IMR-90 (cell line): Measurements from ENCODE around the gene ANKRD44. TPM values are rescaled to one million over a fixed set of nuclear protein-coding genes. Genes with fewer than 3 reads are reported as not detected.

Source experiments
- ATAC-seq: fragments of 200-7000 bp; cut with Tn5 transposase; 2 replicates; pipeline ENCODE4 v1.9.1; 2020; ENCODE audit warnings: low read depth, mild to moderate bottlenecking, moderate library complexity
- BruUV-seq: library from RNA; stranded (reverse); fragments of 400-500 nt; replicated peaks from 2 replicates; lab custom pipeline; 2021; lab: Mats Ljungman, UMichigan
- CTCF ChIA-PET: fragments of 300-600 bp; formaldehyde crosslinking; extraction: SDS; loops from one replicate; lab custom pipeline; 2021; ENCODE audit warnings: antibody characterized with exemption; lab: Yijun Ruan, JAX
- POLR2A ChIA-PET: fragments of 300-600 bp; sonication (Branson Sonifier 250); formaldehyde crosslinking; loops from one replicate; lab custom pipeline; 2022; ENCODE audit warnings: antibody characterized with exemption; ENCODE audit not compliant: unreplicated experiment; lab: Charles Lee
- DNase-seq: peaks from one replicate; pipeline ENCODE4 v3.0.0; 2013
- H2AFZ ChIP-seq: replicated peaks from 2 replicates; pipeline ENCODE3; 2013; ENCODE audit warnings: low read length, mild to moderate bottlenecking; ENCODE audit not compliant: poor library complexity
- H2AK5ac ChIP-seq: 2 replicates; pipeline ENCODE4 v1.6.1; 2013; ENCODE audit warnings: low read depth, low read length, inconsistent platforms
- H2AK9ac ChIP-seq: replicated peaks from 2 replicates; pipeline ENCODE3; 2013; ENCODE audit warnings: mild to moderate bottlenecking, low read depth, low read length, moderate library complexity; ENCODE audit not compliant: poor library complexity
- H2BK120ac ChIP-seq: 2 replicates; pipeline ENCODE4 v1.6.1; 2013; ENCODE audit warnings: low read depth, low read length, inconsistent platforms
- H2BK15ac ChIP-seq: 3 replicates; pipeline ENCODE4 v1.6.1; 2013; ENCODE audit warnings: low read depth, low read length, inconsistent platforms
- H2BK20ac ChIP-seq: 2 replicates; pipeline ENCODE4 v1.6.1; 2013; ENCODE audit warnings: low read depth, mild to moderate bottlenecking, inconsistent platforms, low read length, moderate library complexity
- H2BK5ac ChIP-seq: 2 replicates; pipeline ENCODE4 v1.6.1; 2013; ENCODE audit warnings: mild to moderate bottlenecking, low read depth, low read length, inconsistent platforms; ENCODE audit not compliant: poor library complexity, severe bottlenecking
- H3K14ac ChIP-seq: replicated peaks from 2 replicates; pipeline ENCODE4 v1.6.1; 2013; ENCODE audit warnings: low read depth, low read length, inconsistent platforms
- H3K18ac ChIP-seq: 2 replicates; pipeline ENCODE4 v1.6.1; 2013; ENCODE audit warnings: low read depth, low read length, control low read depth
- H3K23ac ChIP-seq: 2 replicates; pipeline ENCODE4 v1.6.1; 2013; ENCODE audit warnings: low read depth, low read length, inconsistent platforms
- H3K27ac ChIP-seq: 2 replicates; pipeline ENCODE4 v1.5.1; 2013; ENCODE audit warnings: mild to moderate bottlenecking, control low read depth, low read length; ENCODE audit not compliant: insufficient read depth
- H3K27me3 ChIP-seq: 2 replicates; pipeline ENCODE4 v1.6.1; 2013; ENCODE audit warnings: low read length; ENCODE audit not compliant: control insufficient read depth, insufficient read depth
- H3K36me3 ChIP-seq: 2 replicates; pipeline ENCODE4 v1.6.1; 2013; ENCODE audit warnings: low read length, mixed read lengths; ENCODE audit not compliant: control insufficient read depth, insufficient read depth
- H3K4ac ChIP-seq: 2 replicates; pipeline ENCODE4 v1.6.1; 2013; ENCODE audit warnings: low read depth, low read length, inconsistent platforms
- H3K4me1 ChIP-seq: 2 replicates; pipeline ENCODE4 v1.6.1; 2013; ENCODE audit warnings: low read length, mixed read lengths; ENCODE audit not compliant: control insufficient read depth, insufficient read depth
- H3K4me2 ChIP-seq: 2 replicates; pipeline ENCODE4 v1.6.1; 2013; ENCODE audit warnings: low read depth, mild to moderate bottlenecking, control low read depth, low read length, moderate library complexity
- H3K4me3 ChIP-seq: 2 replicates; pipeline ENCODE4 v1.5.1; 2013; ENCODE audit warnings: low read depth, mild to moderate bottlenecking, control low read depth, low read length, moderate library complexity; ENCODE audit not compliant: insufficient read depth
- H3K56ac ChIP-seq: 2 replicates; pipeline ENCODE4 v1.6.1; 2013; ENCODE audit warnings: low read length, inconsistent platforms; ENCODE audit not compliant: insufficient read depth; ENCODE audit errors: extremely low read depth
- H3K79me1 ChIP-seq, 2 experiments: 2 replicates each; pipeline ENCODE4 v1.6.1; 2013; ENCODE audit warnings: low read length in 2 of 2, inconsistent platforms in 1 of 2, low read depth in 1 of 2
- H3K9ac ChIP-seq: 2 replicates; pipeline ENCODE4 v1.6.1; 2013; ENCODE audit warnings: low read depth, low read length, control low read depth
- H3K9me1 ChIP-seq: 2 replicates; pipeline ENCODE4 v1.6.1; 2013; ENCODE audit warnings: low read length, inconsistent platforms; ENCODE audit not compliant: insufficient read depth
- H3K9me3 ChIP-seq: 2 replicates; pipeline ENCODE4 v1.6.1; 2013; ENCODE audit warnings: low read length; ENCODE audit not compliant: control insufficient read depth, insufficient read depth
- H4K20me1 ChIP-seq: 2 replicates; pipeline ENCODE4 v1.6.1; 2013; ENCODE audit warnings: low read length, inconsistent platforms; ENCODE audit not compliant: insufficient read depth
- H4K5ac ChIP-seq: 2 replicates; pipeline ENCODE4 v1.6.1; 2013; ENCODE audit warnings: mild to moderate bottlenecking, low read depth, low read length, control low read depth
- H4K8ac ChIP-seq, 2 experiments: 2 replicates each; pipeline ENCODE4 v1.6.1; 2013; ENCODE audit warnings: low read depth in 2 of 2, low read length in 2 of 2, control low read depth in 1 of 2, inconsistent platforms in 1 of 2
- H4K91ac ChIP-seq: 2 replicates; pipeline ENCODE4 v1.6.1; 2013; ENCODE audit warnings: low read depth, low read length, inconsistent platforms; ENCODE audit not compliant: insufficient read depth
- BHLHE40 ChIP-seq: fragments of 150-350 bp; IDR thresholded peaks from 2 replicates; pipeline ENCODE4 v1.6.1; 2016; ENCODE audit warnings: mild to moderate bottlenecking, low read depth, low read length
- CEBPB ChIP-seq: IDR thresholded peaks from 2 replicates; pipeline ENCODE4 v1.6.1; 2012; ENCODE audit warnings: low read depth, low read length, improper control_type of control experiment
- FOS ChIP-seq: fragments of 150-350 bp; IDR thresholded peaks from 2 replicates; pipeline ENCODE4 v1.6.1; 2016; ENCODE audit warnings: low read depth, low read length
- MAFK ChIP-seq: IDR thresholded peaks from 2 replicates; pipeline ENCODE4 v1.6.1; 2012; ENCODE audit warnings: low read depth, low read length, improper control_type of control experiment
- MAZ ChIP-seq: IDR thresholded peaks from 2 replicates; pipeline ENCODE4 v1.6.1; 2012; ENCODE audit warnings: low read depth, mild to moderate bottlenecking, low read length, improper control_type of control experiment, moderate library complexity, borderline replicate concordance
- MXI1 ChIP-seq: IDR thresholded peaks from 2 replicates; pipeline ENCODE4 v1.6.1; 2012; ENCODE audit warnings: low read depth, mild to moderate bottlenecking, low read length, moderate library complexity, borderline replicate concordance
- NFE2L2 ChIP-seq: fragments of 150-350 bp; IDR thresholded peaks from 2 replicates; pipeline ENCODE4 v1.6.1; 2016; ENCODE audit warnings: low read depth, mild to moderate bottlenecking, low read length
- POLR2A ChIP-seq: IDR thresholded peaks from 2 replicates; pipeline ENCODE4 v1.6.1; 2012; ENCODE audit warnings: mild to moderate bottlenecking, low read depth, low read length
- RAD21 ChIP-seq: IDR thresholded peaks from 2 replicates; pipeline ENCODE4 v1.6.1; 2012; ENCODE audit warnings: low read length, improper control_type of control experiment
- RCOR1 ChIP-seq: IDR thresholded peaks from 2 replicates; pipeline ENCODE4 v1.6.1; 2012; ENCODE audit warnings: mild to moderate bottlenecking, low read length, improper control_type of control experiment; ENCODE audit not compliant: insufficient replicate concordance
- SMC3 ChIP-seq: fragments of 150-350 bp; IDR thresholded peaks from 2 replicates; pipeline ENCODE4 v1.6.1; 2016; ENCODE audit warnings: low read depth, mild to moderate bottlenecking, antibody characterized with exemption, low read length, moderate library complexity
- WGBS, 2 experiments: methylation state at CpG; one replicate each; pipeline versions ENCODE4 v1.1.5 to v1.1.7; 2013; ENCODE audit warnings: missing lambda C conversion rate in 2 of 2; ENCODE audit not compliant: insufficient read length in 1 of 2; ENCODE audit errors: extremely low coverage in 2 of 2; 5-methylcytosine and 5-hydroxymethylcytosine counted together
- dilution Hi-C: fragments of 300-500 bp; cut with HindIII; formaldehyde crosslinking; loops from one replicate; pipeline ENCODE4 v1.14.3; 2018; ENCODE audit warnings: low sequenced_read_pairs; ENCODE audit not compliant: unreplicated experiment
- in situ Hi-C: fragments of 300-500 bp; cut with MboI; formaldehyde crosslinking; loops from 3 replicates; pipeline ENCODE4 v1.14.3; 2019; ENCODE audit warnings: low sequenced_read_pairs, inconsistent platforms, mixed read lengths
- intact Hi-C: fragments of 100-400 bp; cut with micrococcal nuclease; formaldehyde crosslinking; loops from 2 replicates; pipeline ENCODE4 v1.10.0; 2022
- polyA plus RNA-seq, 3 experiments: library from polyadenylated mRNA; depleted of rRNA; stranded (reverse); fragments of >200 nt; gene quantifications; 2 replicates each; pipeline ENCODE4 v1.2.3, GENCODE V29; 2012; ENCODE audit warnings: low replicate concordance in 1 of 3
- total RNA-seq: library from RNA; depleted of rRNA; stranded (reverse); fragments of >200 nt; gene quantifications from 2 replicates; pipeline ENCODE4 v1.2.3, GENCODE V29; 2012
- TF ChIP-seq, protein P1 (sequence below): fragments of 150-350 bp; IDR thresholded peaks from 2 replicates; pipeline ENCODE4 v1.6.1; 2017; ENCODE audit warnings: mild to moderate bottlenecking, antibody characterized with exemption, low read length, low read depth
- TF ChIP-seq, protein P2 (sequence below): conservative IDR thresholded peaks from 2 replicates; pipeline ENCODE4 v1.5.1; 2012; ENCODE audit warnings: mild to moderate bottlenecking, low read depth, low read length, improper control_type of control experiment

ANKRD44 gene
- total and polyA plus RNA-seq, 2 of the 4 experiments (the other 2 are of a cell fraction) = 5.2 to 15.6 TPM

- Histone ChIP-seq H3K4me2 (no peak overlapping the region), H3K27ac (no peak overlapping the region), H2AK9ac (no peak overlapping the region), H3K4me3 (no peak overlapping the region), H2AFZ (no peak overlapping the region), H3K9me3 (no peaks in the 10 kb centered on the region), H3K9me1 (no peaks in the 10 kb centered on the region), H4K8ac (no peak overlapping the region), H2AK5ac (no peak overlapping the region), H3K36me3 (no peaks in the 10 kb centered on the region), H3K4ac (no peak overlapping the region), H3K18ac (no peak overlapping the region), H3K4me1 (peaks cover 2% of the 10 kb centered on the region; the same call in 1 of the 2 replicates), H4K20me1 (no peaks in the 10 kb centered on the region), H4K5ac (no peak overlapping the region), H3K79me1 (no peaks in the 10 kb centered on the region; a peak in 1 of 4 replicates), H2BK15ac (no peak overlapping the region), H2BK20ac (no peak overlapping the region), H2BK120ac (no peak overlapping the region), H4K91ac (no peak overlapping the region), H2BK5ac (no peak overlapping the region), H3K9ac (no peak overlapping the region), H3K14ac (no peak overlapping the region), H3K27me3 (no peaks in the 10 kb centered on the region), H3K56ac (no peak overlapping the region), H3K23ac (no peak overlapping the region)
- ChIA-PET POLR2A (no interaction called here), CTCF (no interaction called here)
- in situ Hi-C loops (no loop called here), intact Hi-C loops (no loop called here), dilution Hi-C loops (no loop called here)
- TF ChIP-seq RAD21 (no peak), SMC3 (no peak), NFE2L2 (no peak), CEBPB (no peak), MXI1 (no peak), MAZ (no peak), BHLHE40 (no peak), FOS (no peak), MAFK (no peak), POLR2A (no peak), RCOR1 (no peak)
- TF ChIP-seq, protein P1, sequence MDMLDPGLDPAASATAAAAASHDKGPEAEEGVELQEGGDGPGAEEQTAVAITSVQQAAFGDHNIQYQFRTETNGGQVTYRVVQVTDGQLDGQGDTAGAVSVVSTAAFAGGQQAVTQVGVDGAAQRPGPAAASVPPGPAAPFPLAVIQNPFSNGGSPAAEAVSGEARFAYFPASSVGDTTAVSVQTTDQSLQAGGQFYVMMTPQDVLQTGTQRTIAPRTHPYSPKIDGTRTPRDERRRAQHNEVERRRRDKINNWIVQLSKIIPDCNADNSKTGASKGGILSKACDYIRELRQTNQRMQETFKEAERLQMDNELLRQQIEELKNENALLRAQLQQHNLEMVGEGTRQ = no peak
- TF ChIP-seq, protein P2, sequence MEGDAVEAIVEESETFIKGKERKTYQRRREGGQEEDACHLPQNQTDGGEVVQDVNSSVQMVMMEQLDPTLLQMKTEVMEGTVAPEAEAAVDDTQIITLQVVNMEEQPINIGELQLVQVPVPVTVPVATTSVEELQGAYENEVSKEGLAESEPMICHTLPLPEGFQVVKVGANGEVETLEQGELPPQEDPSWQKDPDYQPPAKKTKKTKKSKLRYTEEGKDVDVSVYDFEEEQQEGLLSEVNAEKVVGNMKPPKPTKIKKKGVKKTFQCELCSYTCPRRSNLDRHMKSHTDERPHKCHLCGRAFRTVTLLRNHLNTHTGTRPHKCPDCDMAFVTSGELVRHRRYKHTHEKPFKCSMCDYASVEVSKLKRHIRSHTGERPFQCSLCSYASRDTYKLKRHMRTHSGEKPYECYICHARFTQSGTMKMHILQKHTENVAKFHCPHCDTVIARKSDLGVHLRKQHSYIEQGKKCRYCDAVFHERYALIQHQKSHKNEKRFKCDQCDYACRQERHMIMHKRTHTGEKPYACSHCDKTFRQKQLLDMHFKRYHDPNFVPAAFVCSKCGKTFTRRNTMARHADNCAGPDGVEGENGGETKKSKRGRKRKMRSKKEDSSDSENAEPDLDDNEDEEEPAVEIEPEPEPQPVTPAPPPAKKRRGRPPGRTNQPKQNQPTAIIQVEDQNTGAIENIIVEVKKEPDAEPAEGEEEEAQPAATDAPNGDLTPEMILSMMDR = no peak
- DNase-seq = no peak
- ATAC-seq = no peak
- WGBS, 2 experiments = 100% methylated on average over 1 of the region's 4 CpGs; no CpG with 5 or more reads in 1 of the 2 experiments
- no TSS peak for BruUV-seq
Measured at GRCh38 chr2:197297772-197298318, 12.7 kb downstream of the ANKRD44 start.
